NCI-H524 treated with DMSO at 0.1 percent for 48 hours (cell line): ENCODE results near the gene KRT16.
"Not testable (repeated sequence)": the region's sequence is repeated elsewhere in the genome, so short reads cannot be mapped to it uniquely, and the experiment has no call there.

Experiments
- DNase-seq: peaks from one replicate; lab custom pipeline; 2025; lab: John Stamatoyannopoulos, UW

The KRT16 gene

GRCh38 chr17:41612376-41613160, at the start of gene KRT16:
TSS of gene KRT16 (minus strand) at chr17:41612767. CDS start at chr17:41612688, 79 bp downstream.
- not testable (repeated sequence) for DNase-seq

- no peak for DNase-seq
Measured at GRCh38 chr17:41660221-41660711, 47.7 kb upstream of the KRT16 start.

- DNase-seq = no peak
Measured at GRCh38 chr17:41659427-41660212, 47.1 kb upstream of the KRT16 start.

GRCh38 chr17:41658846-41659245, 46.3 kb upstream of the KRT16 start:
- no peak for DNase-seq

- DNase-seq = no peak
Measured at GRCh38 chr17:41657936-41658335, 45.4 kb upstream of the KRT16 start.

GRCh38 chr17:41657176-41657754, 44.7 kb upstream of the KRT16 start:
- DNase-seq = no peak

DNA sequence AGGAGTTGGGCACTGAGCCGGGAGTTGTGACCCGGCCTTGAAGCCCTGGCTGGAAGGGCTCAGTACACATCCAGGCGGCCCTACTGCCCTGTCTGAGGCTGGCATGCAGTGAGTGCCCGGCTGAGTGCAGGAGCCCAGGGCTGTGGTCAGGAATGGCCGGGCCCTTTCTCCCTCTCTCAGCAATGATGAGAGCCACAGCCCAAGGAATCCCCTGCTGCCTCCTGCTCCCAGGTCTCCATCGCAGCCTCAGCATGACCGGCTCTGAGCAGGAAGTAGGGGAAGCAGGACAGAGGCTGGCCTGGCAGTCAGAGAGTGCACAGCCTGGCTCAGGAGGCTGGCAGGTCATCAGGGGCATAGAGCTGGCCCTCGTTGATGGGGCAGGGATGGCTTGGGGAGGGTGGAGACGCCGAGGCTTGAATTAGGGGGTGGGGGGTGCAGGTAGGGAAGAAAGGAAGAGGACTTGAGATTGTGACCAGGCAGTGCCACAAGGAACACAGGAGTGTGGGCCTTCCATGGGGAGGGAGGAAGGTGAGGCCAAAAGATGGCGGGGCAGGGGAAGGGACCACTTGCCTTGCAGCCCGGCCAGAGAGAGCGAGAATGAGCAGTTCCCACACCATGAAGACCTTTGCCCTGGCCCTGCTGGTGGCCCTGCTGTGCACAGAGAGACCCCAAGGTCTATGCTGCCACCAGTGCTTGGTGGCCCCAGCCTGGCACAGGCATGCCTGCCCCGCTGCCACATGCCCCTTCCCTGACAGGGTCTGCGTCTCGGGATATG, 43.9 kb upstream of the KRT16 start:
- DNase-seq = no peak

GRCh38 chr17:41655611-41656111, 43.1 kb upstream of the KRT16 start:
- no peak for DNase-seq

DNA sequence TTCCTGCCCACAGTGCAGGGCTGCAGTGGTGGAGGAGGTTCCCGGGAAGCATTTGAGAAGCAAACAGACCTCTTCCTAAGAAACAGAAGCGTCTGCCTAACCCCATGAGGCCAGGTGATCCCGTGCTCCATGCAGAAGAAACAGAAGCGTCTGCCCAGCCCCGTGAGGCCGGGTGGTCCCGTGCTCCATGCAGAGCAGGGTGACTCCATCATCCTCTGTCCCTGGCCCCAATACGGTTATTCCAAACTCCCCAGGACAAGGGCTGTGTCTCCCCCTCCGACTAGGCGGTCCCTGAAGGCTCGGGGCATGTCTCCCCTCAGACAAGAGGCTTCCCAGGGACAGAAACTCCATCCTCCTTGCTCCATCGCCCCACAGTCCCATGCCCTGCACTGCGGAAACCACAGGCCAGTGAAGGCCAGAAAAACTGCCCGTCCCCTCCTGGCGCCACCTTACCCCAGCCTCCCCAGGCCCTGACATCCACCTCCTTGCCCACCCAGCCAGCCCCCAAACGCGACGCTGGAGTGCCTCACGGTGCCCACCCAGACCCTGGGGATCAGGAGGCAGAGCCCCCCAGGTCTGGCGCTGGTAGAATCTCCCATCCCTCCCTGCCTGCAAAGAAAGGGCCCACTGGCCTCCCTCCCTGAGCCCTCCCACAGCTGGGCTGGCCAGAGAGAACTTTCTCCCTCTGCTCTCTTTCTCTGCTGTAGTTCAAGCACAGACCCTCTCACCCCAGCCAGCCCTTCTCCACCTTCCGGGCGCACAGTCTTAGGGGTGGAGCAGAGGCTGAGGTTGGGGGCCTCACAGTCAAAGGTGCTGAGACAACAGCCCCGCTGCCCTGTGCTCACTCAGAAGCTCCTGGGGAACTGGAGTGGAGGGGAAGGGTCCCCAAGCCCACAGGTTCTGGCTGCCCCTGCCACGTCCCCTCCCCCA, 42.4 kb upstream of the KRT16 start:
- no peak for DNase-seq

DNA sequence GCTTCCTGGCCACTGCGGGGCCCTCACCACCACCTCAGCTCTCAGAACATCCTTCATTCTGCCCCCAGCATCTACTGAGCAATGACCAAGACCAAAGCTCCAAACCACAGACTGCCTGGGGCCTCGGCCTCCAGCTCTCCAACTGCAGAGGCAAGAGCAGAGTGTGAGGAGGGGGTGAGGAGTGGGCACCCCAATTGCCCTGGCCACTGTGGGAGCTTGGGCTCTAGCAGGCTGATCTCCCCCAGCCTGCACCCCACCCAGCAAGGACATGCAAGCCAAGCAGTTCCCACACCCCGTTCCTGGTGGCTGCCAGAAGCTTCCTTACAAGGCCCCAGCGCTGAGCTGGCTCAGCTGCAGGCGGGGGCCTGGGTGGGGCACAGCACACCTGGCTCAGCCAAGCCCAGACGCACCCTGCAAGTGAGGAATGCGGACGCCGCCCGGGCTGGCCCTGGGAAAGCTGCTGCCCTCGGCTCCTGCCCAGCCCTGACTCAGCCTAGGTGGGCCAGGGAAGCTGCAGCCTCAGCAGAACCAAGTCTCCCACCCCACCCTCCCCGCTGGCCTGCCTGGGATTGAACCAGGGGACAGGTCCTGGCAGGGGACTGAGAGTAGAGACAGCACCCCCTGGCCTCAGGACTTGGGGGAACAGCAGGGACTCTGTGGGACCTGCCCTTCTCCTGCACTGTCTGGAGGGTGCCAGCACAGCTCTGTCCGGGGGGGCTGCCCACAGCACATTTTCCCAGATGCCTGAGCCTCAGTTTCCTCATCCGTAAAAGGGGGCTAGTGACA, 41.5 kb upstream of the KRT16 start:
- DNase-seq = no peak

DNA sequence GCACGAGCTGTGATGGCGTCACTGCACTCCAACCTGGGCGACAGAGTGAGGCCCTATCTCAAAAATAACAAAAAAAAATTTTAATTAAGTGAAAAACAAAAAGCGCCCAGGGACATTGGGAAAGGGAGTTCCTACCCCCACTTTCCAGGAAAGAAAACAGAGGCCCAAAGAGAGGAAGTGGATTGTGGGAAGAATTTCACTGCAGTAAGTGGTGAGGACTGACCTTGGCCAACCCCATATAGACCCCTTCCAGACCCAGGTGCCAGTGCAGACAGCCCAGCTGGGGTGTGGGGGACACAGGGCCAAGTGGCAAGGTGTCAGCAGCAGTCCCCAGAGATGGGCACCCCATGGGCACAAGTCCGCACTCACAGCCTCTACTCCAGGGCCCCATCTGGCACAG, 40.9 kb upstream of the KRT16 start:
- DNase-seq = no peak

- DNase-seq = no peak
Measured at GRCh38 chr17:41652461-41652970, 39.9 kb upstream of the KRT16 start.

GRCh38 chr17:41651625-41652460, 39.3 kb upstream of the KRT16 start:
- no peak for DNase-seq

GRCh38 chr17:41650794-41651624, 38.4 kb upstream of the KRT16 start:
- no peak for DNase-seq

- DNase-seq = no peak
Measured at GRCh38 chr17:41649923-41650519, 37.5 kb upstream of the KRT16 start.

- DNase-seq = peak; percentile 21
Measured at GRCh38 chr17:41648411-41649195, 36.0 kb upstream of the KRT16 start.
